ENCODE measurements around the gene TRAF2. TPM values are rescaled to one million over a fixed set of nuclear protein-coding genes. Genes with fewer than 3 reads are reported as not detected.
"Not testable (repeated sequence)": the region's sequence is repeated elsewhere in the genome, so short reads cannot be mapped to it uniquely, and the experiment has no call there.

The TRAF2 gene
- total and polyA plus RNA-seq, 2 of the 8 experiments (the other 6 are each of a cell fraction or from before 2014, with no cell fraction given) = 26.9 to 50.2 TPM

DNA sequence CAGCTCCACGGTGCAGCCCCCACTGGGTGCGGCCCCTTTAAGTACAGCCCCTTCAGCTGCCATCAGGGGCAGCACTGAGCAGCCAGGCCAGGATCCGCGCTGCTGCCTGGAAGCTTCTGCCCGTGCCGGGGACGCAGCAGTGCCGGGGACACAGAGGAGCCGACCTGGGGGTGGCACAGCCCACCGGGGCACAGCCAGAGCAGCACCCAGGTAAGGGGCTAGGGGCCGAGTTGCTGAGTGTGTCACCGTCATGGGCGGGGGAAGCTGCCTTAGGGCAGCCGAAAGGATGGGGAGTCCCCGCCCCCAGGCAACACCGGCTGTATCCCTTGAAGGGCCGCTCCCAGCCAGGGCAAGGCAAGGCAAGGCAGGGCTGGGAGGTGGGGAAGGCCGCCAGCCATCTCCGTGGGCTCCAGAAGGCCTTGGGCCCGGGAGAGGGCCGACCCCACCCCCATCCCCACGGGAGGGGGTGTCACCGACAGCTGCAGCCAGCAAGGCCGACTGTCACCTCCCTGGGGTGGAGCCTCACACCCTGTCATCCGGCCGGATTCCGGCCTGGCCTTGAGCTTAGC is 43.9 kb upstream of the TRAF2 start, which contains the start of gene AJM1:
Gene AJM1, plus strand, starts transcription at position 99 of the 569 bp plus-strand sequence. CDS start 1,937 bp downstream, outside the sequence.
- FAIRE-seq; H3K14ac ChIP-seq (ENCODE audit: insufficient read length); H4K5ac ChIP-seq (ENCODE audit: insufficient read length, low read depth, low read length); H2AK5ac ChIP-seq (ENCODE audit: low read depth, low read length); H3K56ac ChIP-seq (replicated peaks; ENCODE audit: insufficient read length, low read depth, low read length); H3K79me1 ChIP-seq (ENCODE audit: low read depth, low read length); H3K27ac ChIP-seq (ENCODE audit: low read depth, low read length); H2BK15ac ChIP-seq (ENCODE audit: low read length); H4K91ac ChIP-seq (replicated peaks; ENCODE audit: insufficient read length, low read length); H2AFZ ChIP-seq (ENCODE audit: low read length); H3K23ac ChIP-seq (ENCODE audit: insufficient read length); H3K9me3 ChIP-seq (ENCODE audit: insufficient read depth in 2 of 2, low read depth in 1 of 2, low read length in 1 of 2); H3K79me2 ChIP-seq (ENCODE audit: control insufficient read depth in 1 of 2, insufficient read depth in 2 of 2, low read length in 2 of 2); H3K9ac ChIP-seq (replicated peaks in 1 of 4; ENCODE audit: extremely low read depth in 1 of 4, low read depth in 3 of 4, low read length in 3 of 4); H2BK120ac ChIP-seq (replicated peaks; ENCODE audit: low read depth, low read length); H3K23me2 ChIP-seq (ENCODE audit: low read depth, low read length); H4K20me1 ChIP-seq (replicated peaks in 1 of 2; ENCODE audit: control insufficient read depth in 1 of 2, insufficient read depth in 2 of 2, low read length in 2 of 2); H2BK20ac ChIP-seq (ENCODE audit: low read length); H3K4ac ChIP-seq (replicated peaks; ENCODE audit: insufficient read length, low read depth, low read length): not testable (repeated sequence)
- peak in 1 of 2 experiments; percentile 93 for DNase-seq (ENCODE audit: low read depth in 1 of 2, low spot score in 2 of 2)
- POLR2A ChIA-PET (ENCODE audit: partially characterized antibody) = interaction anchor here (1.1 to 20.5 kb wide), 8 partner anchors 10 to 114 kb away, joined by 3 to 248 read pairs (median 6); partner anchors contain the start of genes MAMDC4 and RABL6
- peak within 1 kb of the TSS; percentile 48; the same call in 1 of the 2 replicates for H3K18ac ChIP-seq (ENCODE audit: extremely low read depth, low read length)
- 17% methylated on average over 21 of the region's 27 CpGs; no CpG with 5 or more reads in 1 of the 2 experiments for WGBS, 2 experiments (ENCODE audit: extremely low coverage in 1 of 2, insufficient coverage in 1 of 2, insufficient read length in 1 of 2, insufficient replicate concordance in 2 of 2, low coverage in 1 of 2, low lambda C conversion rate in 2 of 2, missing lambda C conversion rate in 1 of 2)
- peaks cover 2 to 12% (median 7%) of the 10 kb centered on the region in 4 experiments; a peak in 6 of 7 replicates for H3K27me3 ChIP-seq (replicated peaks in 1 of 4; ENCODE audit: control insufficient read depth in 3 of 4, extremely low read depth in 1 of 4, insufficient read depth in 3 of 4, low read length in 3 of 4)
- H3K4me2 ChIP-seq (ENCODE audit: insufficient read depth in 1 of 2, low read depth in 2 of 2, low read length in 2 of 2) = peak within 1 kb of the TSS in 1 of 2 experiments; percentile 61; a peak in 2 of 4 replicates
- peak within 1 kb of the TSS; percentile 51 for H4K8ac ChIP-seq (ENCODE audit: extremely low read depth, insufficient read depth, low read length)
- CTCF ChIA-PET (ENCODE audit: partially characterized antibody) = interaction anchor here (0.7 to 8.9 kb wide), 39 partner anchors 9 to 453 kb away, joined by 3 to 131 read pairs (median 4); partner anchors contain the start of genes ABCA2, LCN8 and MAMDC4
- peak within 1 kb of the TSS; percentile 30; the same call in 1 of the 2 replicates for H2BK5ac ChIP-seq (ENCODE audit: low read depth, low read length)
- H3K36me3 ChIP-seq (ENCODE audit: control insufficient read depth in 2 of 4, insufficient read depth in 4 of 4, low read length in 3 of 4) = peaks cover 0 to 21% (median 4%) of the 10 kb centered on the region in 4 experiments; a peak in 2 of 8 replicates
- H2BK12ac ChIP-seq (ENCODE audit: low read depth, low read length) = peak within 1 kb of the TSS; percentile 27; the same call in 1 of the 2 replicates
- H3K4me1 ChIP-seq (replicated peaks in 1 of 4; ENCODE audit: control insufficient read depth in 3 of 4, insufficient read depth in 4 of 4, low read length in 3 of 4) = peaks cover 5 to 32% (median 20%) of the 10 kb centered on the region in 4 experiments
- H3K4me3 ChIP-seq (ENCODE audit: extremely low read depth in 1 of 4, insufficient read depth in 2 of 4, low read depth in 3 of 4, low read length in 4 of 4) = peak within 1 kb of the TSS in 1 of 4 experiments; percentile 38; a peak in 2 of 8 replicates
- TF ChIP-seq RAD21 (IDR thresholded peaks at IDR 0.05 in 1 of 2, conservative IDR thresholded peaks at IDR 0.05 in 1 of 2; ENCODE audit: low read depth in 2 of 2, low read length in 2 of 2) (peak; percentile 50 to 53; a peak in 3 of 4 replicates), POLR2AphosphoS5 (IDR thresholded peaks at IDR 0.05; ENCODE audit: low read depth, low read length) (peak; percentile 62; the same call in 1 of the 2 replicates), GABPA (IDR thresholded peaks at IDR 0.05; ENCODE audit: borderline replicate concordance, insufficient read depth, low read length) (peak; percentile 83; the same call in 1 of the 2 replicates), SIN3A (conservative IDR thresholded peaks at IDR 0.05 in 1 of 2, IDR thresholded peaks at IDR 0.05 in 1 of 2; ENCODE audit: low read depth in 1 of 2, low read length in 2 of 2) (0 out of 4 replicates have a peak, but pooled peaks of 1 of the 2 experiments have one; percentile 56), MAX (IDR thresholded peaks at IDR 0.05) (peak; percentile 61), TAF7 (optimal IDR thresholded peaks at IDR 0.05; ENCODE audit: borderline replicate concordance, low read depth, low read length) (peak; percentile 14), POLR2A (IDR thresholded peaks at IDR 0.05; ENCODE audit: control extremely low read depth in 1 of 2, low read depth in 2 of 2, low read length in 2 of 2) (peak in 1 of 2 experiments; percentile 22; a peak in 1 of 3 replicates)
- TF ChIP-seq, protein P1, sequence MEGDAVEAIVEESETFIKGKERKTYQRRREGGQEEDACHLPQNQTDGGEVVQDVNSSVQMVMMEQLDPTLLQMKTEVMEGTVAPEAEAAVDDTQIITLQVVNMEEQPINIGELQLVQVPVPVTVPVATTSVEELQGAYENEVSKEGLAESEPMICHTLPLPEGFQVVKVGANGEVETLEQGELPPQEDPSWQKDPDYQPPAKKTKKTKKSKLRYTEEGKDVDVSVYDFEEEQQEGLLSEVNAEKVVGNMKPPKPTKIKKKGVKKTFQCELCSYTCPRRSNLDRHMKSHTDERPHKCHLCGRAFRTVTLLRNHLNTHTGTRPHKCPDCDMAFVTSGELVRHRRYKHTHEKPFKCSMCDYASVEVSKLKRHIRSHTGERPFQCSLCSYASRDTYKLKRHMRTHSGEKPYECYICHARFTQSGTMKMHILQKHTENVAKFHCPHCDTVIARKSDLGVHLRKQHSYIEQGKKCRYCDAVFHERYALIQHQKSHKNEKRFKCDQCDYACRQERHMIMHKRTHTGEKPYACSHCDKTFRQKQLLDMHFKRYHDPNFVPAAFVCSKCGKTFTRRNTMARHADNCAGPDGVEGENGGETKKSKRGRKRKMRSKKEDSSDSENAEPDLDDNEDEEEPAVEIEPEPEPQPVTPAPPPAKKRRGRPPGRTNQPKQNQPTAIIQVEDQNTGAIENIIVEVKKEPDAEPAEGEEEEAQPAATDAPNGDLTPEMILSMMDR (IDR thresholded peaks at IDR 0.05; ENCODE audit: control extremely low read depth in 1 of 3, insufficient read depth in 1 of 3, low read depth in 1 of 3, low read length in 3 of 3) = peak in 2 of 3 experiments; percentile 80; a peak in 3 of 4 replicates

All from H1 (cell line).